Dedifferentiated amniotic fluid mesenchymal stem cell (primary cell): Measurements from ENCODE around the gene FOSB.

Experiments
- DNase-seq: peaks from one replicate; pipeline ENCODE4 v3.0.0-alpha.2; 2016; ENCODE audit errors: extremely low spot score

The FOSB gene

GRCh38 chr19:45524575-45525129 lies 56.9 kb downstream of the FOSB start:
- DNase-seq: no peak
